Measurements from ENCODE around the gene CXCR3. TPM values are rescaled to one million over a fixed set of nuclear protein-coding genes. Genes with fewer than 3 reads are reported as not detected.
"Not testable (repeated sequence)": the region's sequence is repeated elsewhere in the genome, so short reads cannot be mapped to it uniquely, and the experiment has no call there.

CXCR3 gene
- not detected in 2 replicates for total RNA-seq (2014; rRNA removed; shearing (Covaris generic))
- polyA plus RNA-seq (2015; cell fraction: cytosol; rRNA removed): not detected in 2 replicates
- not detected in 2 replicates for polyA plus RNA-seq (2015; cell fraction: nucleus; rRNA removed)

DNA sequence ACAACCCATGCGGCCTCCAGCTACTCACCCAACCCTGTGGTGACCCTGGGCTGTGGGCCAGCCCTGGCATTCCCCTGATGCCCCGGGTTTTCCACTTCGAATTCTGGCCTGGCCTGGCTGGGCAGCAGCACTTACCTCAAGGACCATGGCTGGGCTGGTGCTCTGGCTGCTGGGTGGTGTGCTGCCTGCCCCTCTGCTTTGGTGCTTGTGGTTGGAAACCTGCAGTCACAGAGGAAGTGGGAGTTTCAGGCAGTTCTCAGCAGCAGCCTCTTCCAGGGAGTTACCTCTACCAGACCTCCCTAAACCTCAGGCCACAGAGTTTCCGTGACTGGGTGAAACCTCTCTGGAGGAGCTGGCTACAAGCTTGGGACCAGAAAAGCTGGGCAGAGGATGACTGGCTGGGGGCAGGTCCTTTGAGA is at the start of gene CXCR3:
Gene CXCR3 (minus strand): TSS at position 209 of the 419 bp plus-strand sequence. CDS start 62 bp downstream, at position 147.
- in situ Hi-C loops (cut with HindIII; ENCODE audit: low pct_unique_long_range_greater_than_20kb, low sequenced_read_pairs): no loop called here
- DNase-seq (ENCODE audit: low read depth, low spot score): no peak

DNA sequence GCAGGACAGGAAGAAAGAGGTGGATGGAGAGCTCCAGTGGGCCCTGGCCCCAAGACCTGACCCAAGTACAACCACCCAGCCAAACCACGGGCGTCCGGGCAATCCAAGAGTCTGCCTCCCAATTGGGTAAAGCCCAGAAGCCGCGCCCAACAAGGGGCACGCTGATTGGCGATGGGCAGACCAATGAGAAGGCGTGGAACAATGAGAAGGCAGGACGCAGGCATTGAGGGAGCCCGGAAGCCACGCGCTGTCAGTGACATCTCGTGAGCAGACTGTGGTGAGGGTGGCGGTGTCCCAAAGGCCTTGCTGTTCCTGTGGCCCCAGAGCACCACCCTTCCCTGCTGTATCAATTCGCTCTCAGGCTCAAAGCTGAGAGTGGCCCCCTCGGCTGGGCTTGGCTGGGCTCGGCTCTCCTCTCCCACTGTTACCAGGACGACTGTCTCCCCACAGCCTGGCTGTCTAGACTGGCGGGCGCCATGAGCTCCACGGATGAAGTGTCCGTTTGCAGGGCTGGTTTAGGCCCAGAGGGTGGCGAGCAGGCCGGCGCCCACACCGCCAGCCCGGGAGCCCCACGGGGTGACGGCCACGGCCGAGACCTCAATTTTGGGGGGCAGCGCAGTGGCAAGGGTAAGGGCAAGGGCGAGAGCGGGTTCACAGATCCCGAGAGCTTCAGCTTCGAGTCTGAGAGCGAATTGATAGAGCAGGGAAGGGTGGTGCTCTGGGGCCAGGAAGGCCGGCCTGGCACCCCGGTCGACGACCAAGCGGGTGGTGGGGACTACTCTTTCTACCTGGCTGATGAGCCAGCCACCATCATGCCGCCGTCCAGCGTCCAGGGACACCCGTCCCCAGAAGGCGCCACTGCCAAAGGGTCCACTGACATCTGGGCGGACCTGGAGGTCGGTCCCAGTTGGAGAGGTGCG is 49.3 kb upstream of the CXCR3 start, which contains the start of gene LOC101059915:
Gene LOC101059915 (plus strand): TSS at position 219 of the 920 bp plus-strand sequence.
- no peak for DNase-seq (ENCODE audit: low read depth, low spot score)
- in situ Hi-C loops (cut with HindIII; ENCODE audit: low pct_unique_long_range_greater_than_20kb, low sequenced_read_pairs): no loop called here

DNA sequence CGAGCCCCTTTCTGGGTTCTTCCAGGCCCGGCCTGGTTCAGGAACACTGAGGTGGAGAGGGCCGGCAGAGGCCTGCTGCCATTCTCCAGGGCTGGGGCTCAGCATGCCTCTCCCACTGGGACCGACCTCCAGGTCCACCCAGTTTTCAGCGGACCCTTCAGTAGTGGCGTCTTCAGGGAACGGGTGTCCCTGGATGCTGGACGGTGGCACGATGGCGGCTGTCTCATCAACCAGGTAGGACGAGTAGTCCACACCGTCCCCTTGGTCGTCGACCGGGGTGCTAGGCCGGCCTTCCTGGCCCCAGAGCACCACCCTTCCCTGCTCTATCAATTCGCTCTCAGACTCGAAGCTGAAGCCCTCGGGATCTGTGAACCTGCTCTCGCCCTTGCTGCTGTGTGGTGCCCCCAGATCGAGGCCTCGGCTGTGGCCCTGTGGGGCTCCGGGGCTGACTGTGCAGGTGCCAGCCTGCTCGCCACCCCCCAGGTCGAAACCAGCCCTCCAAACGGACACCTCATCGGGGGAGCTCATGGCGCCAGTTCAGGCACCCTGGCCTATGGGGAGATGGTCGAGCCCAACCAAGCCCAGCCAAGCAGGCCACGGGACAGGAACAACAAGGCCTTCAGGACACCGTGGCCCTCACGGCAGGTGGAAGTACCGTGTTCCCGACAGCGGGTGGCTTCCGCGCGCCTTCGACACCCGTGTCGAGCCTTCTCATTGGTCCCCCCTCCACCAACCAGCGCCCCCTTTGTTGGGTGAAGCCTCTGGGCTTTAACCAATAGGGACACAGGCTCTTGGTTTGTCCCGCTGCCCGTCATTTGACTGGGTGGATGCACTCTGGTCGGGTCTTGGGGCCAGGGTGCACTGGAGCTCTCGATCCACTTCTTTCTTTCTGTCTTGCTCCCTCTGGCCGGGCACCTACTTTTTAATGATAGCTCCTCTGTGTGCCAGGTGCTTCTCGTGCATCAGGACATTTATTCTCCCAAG is 48.2 kb upstream of the CXCR3 start:
- in situ Hi-C loops (cut with HindIII; ENCODE audit: low pct_unique_long_range_greater_than_20kb, low sequenced_read_pairs): no loop called here

DNA sequence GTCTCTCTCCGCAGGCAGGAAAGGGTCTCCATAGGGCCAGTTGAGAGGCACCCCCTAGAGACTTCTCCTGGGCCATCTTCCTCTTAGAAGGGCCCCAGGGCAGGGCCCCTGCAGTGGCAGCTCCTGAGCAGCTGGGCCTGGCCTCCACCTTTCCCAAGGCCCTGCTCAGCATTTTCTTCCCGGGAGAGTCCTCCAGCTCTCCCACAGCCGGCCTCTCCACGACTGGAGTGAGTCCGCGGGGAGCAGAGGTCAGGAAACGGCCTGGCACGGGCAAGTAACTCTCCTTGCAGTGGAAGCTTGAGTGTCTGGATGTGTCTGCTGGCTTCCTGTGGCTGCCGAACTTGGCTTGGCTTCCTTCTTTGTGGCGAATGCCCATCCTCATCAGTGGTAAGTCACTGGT is 47.4 kb upstream of the CXCR3 start:
- in situ Hi-C loops (cut with HindIII; ENCODE audit: low pct_unique_long_range_greater_than_20kb, low sequenced_read_pairs): no loop called here
- DNase-seq (ENCODE audit: low read depth, low spot score): no peak

More for the DNA sequence above, 48.2 kb upstream of the CXCR3 start:
- DNase-seq (ENCODE audit: low read depth, low spot score): no peak

DNA sequence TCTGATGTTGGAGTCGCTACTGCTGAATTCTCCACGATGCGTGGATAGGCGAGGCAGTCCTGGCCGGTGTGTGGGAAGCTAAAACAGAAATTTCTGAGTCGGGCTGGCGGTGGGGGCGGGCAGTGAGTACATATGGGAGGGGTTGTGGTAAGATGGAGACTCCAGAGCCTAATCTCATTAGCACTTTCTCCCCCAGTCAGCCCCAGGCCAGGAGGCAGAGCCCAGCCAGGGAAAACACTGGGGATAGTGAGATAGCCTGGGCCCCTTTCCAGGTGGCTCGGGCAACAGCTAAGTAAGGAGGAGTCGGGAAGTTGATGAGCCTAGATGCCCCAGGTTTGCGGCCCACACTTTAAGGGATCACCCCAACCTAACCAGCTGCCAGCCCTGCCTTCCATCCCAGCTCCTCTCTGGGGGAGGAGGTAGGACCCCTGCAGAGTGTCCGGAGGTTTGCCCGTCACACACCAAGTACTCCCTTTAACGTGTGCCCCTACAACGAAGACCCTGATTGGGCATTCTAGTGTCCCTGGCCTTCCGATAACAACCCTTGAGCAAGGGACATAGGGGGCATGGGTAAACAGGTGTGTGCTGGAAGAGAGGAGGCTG is 46.7 kb upstream of the CXCR3 start:
- in situ Hi-C loops (cut with HindIII; ENCODE audit: low pct_unique_long_range_greater_than_20kb, low sequenced_read_pairs): no loop called here

DNA sequence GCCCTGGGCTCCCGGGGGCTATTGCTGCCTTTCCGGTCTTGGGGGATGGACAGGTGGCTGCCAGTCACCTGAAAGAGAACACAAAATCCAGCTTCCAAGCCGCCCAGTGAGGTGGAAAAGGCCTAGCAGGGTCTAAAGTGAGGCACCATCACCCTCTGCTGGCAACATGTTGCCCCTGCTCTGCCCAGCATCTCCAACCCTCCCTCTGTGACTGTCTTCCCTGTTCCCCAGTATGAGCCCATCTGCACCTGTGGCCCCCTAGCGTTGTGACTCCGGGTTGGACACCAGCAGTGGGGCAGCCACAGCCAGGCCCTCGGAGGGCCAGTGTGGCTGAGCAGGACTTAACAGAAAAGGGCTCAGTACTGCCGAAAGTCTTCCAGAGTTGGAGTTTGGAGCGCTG is 45.9 kb upstream of the CXCR3 start:
- peak; percentile 61 for DNase-seq (ENCODE audit: low read depth, low spot score)
- in situ Hi-C loops (cut with HindIII; ENCODE audit: low pct_unique_long_range_greater_than_20kb, low sequenced_read_pairs): not testable (repeated sequence)

More for the DNA sequence above, 46.7 kb upstream of the CXCR3 start:
- no peak for DNase-seq (ENCODE audit: low read depth, low spot score)

DNA sequence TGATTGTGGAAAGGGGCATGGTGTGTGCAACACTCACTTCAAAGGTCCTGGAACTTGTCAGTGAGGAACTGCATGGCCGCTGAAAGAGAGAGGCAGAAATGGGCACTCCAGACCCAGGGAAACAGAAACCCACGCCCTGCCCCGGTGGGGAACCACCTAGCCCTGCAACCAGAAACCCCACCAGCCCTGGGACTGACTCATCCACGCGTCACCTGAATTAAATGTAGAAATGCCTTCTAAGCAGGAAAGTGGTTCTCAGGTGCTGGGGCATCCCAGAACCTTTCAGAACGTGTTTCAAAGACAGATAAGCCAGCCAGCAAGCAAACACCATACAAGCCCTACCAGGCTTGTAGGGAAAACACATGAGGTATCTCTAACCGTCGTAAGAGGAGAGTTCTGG is 44.9 kb upstream of the CXCR3 start:
- in situ Hi-C loops (cut with HindIII; ENCODE audit: low pct_unique_long_range_greater_than_20kb, low sequenced_read_pairs); DNase-seq (ENCODE audit: low read depth, low spot score): not testable (repeated sequence)

DNA sequence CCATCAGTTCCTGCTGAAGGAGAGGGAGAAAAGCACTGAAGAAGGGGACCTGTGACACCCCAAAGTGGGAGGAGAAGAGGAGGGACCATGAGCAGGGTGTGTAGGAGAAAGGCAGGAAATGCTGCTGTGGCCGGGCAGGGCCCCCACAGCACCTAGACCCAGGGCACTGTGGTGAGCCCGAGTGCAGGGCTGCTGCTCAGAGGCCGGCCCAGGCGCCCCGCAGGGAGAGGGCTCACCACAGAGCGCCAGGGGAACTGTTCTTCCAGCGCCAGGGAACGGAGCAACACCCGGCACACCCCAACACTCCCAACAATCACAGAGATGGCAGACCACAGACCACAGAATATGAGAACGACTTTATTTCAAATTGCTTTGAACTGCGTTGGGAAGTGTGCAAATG is 44.3 kb upstream of the CXCR3 start:
- in situ Hi-C loops (cut with HindIII; ENCODE audit: low pct_unique_long_range_greater_than_20kb, low sequenced_read_pairs): not testable (repeated sequence)

DNA sequence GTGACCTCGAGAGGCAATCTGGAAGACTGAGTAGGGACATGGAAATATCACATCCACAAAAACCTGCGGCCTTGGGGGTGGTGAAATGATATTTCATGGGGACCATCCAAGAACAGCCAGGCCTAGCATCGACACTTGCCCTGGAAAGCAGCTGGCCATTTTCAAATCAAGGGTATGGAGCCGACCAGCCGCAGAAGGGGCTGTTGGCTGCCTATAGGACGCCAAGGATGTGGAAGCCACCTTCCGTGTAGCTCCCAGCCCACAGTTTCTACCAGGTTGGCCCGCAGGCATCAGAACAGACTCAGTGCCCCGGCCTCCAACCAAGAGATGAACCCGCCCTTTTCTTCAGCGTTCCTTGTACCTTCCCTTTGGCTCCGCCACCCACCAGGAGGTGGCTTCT is 43.6 kb upstream of the CXCR3 start:
- in situ Hi-C loops (cut with HindIII; ENCODE audit: low pct_unique_long_range_greater_than_20kb, low sequenced_read_pairs): no loop called here
- no peak for DNase-seq (ENCODE audit: low read depth, low spot score)

More for the DNA sequence above, 44.3 kb upstream of the CXCR3 start:
- DNase-seq (ENCODE audit: low read depth, low spot score): not testable (repeated sequence)

DNA sequence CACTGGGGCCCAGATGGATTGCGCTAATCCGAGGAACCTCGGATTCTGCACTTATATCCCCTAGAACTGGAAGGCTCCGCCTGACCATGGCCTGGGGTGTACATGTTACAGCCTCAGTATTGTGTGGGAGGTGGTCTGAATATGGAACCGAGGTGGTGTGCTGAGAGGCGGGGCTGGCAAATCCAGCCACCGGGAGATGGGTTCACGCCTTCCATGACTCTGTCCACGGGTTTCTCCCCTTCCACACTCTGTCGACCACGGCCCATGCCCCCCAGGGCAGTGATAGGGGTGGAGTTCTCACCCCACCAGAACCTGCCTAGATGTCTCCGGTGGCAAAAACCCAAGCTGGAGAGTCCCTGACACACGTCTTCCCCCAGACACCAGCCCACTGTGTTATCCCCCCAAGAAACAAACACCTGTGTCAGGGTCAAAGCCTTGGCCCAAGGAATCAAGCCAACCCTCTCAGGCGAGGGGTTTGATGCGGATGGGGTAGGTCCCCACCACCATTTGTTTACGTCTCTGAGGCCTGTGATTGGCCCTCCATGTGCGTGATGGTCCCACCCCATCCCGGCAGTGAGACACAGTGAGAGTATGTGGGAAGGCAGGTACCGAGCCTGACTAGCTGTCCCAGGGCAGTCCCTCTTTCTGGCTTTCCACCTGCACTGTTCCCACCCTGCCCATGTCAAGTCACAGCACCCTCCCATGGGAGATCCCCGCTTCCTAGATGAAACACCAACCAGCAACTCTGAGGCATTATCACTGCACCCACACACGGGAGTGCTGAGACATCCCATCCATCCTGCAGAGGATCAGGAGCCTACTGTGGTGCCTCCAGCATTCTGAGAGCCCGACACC is 42.5 kb upstream of the CXCR3 start:
- in situ Hi-C loops (cut with HindIII; ENCODE audit: low pct_unique_long_range_greater_than_20kb, low sequenced_read_pairs): no loop called here
- DNase-seq (ENCODE audit: low read depth, low spot score): no peak

DNA sequence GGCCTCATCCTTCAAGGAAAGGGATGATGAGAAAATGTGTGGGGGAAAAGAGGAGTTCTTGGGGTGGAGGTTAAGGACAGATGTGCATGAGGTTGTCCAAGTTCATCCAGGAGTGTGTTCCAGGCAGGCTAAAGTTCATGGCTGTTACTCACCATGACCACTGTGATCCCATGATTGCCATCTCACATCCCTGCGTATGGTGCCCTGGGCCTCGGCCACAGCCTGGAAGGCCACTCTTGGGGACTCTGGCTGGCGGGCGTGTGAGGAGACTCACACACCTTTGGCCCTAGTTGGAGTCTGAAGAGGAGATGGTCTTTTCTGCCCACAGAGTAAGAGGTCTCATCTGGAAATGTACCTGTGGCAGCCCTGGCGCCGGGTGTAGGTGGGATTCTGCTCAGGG is 41.6 kb upstream of the CXCR3 start:
- in situ Hi-C loops (cut with HindIII; ENCODE audit: low pct_unique_long_range_greater_than_20kb, low sequenced_read_pairs): no loop called here
- DNase-seq (ENCODE audit: low read depth, low spot score): no peak

DNA sequence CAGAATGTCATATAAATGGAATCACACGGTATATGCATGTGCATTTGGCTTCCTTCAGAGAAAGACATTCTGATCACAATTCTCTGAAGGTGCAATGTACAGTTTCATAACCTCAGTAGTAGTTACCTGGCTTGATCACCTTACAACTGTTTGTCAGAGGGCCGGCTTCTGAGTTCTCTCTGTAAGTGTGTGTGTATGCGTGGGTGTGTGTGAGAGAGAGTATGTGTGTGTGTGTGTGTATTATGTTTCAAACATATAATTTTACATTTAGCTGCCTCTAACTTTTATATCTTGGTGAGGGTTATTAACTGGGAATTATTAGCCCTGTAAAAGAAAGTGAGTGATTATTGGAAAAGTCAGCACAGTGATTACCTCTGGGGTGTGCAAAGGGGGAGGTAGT is 41.0 kb upstream of the CXCR3 start:
- DNase-seq (ENCODE audit: low read depth, low spot score): no peak
- in situ Hi-C loops (cut with HindIII; ENCODE audit: low pct_unique_long_range_greater_than_20kb, low sequenced_read_pairs): no loop called here

DNA sequence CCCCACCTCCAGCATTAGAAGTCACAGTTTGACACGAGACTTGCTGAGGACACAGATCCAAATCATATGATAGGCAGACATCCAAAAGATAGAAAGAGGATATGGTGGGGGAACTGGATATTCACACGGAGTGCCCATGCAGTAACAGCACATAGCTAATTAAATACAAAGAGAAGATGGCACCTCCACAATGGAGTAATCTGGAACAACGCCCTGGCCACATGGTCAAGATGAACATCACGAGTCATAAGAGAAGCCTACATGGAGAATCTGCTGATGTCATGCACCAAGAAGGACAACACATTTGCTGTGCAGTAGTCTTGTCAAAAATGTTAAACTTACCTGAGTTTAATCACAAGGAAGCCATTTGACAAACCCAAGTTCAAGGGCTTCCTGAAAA is 39.0 kb upstream of the CXCR3 start:
- DNase-seq (ENCODE audit: low read depth, low spot score): no peak
- in situ Hi-C loops (cut with HindIII; ENCODE audit: low pct_unique_long_range_greater_than_20kb, low sequenced_read_pairs): no loop called here

DNA sequence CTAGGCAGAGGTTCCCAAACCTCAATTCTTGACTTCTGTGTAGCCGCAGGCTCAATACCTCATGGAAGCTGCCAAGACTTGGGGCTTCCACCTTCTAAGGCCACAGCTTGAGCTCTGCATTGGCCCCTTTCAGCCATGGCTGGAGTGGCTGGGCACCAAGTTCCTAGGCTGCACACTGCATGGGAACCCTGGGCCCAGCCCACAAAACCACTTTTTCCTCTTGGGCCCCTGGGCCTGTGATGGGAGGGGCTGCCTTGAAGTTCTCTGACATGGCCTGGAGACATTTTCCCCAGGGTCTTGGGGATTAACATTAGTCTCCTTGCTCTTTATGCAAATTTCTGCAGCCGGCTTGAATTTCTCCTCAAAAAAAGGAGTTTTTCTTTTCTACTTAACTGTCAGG is 35.0 kb upstream of the CXCR3 start:
- DNase-seq (ENCODE audit: low read depth, low spot score): no peak
- in situ Hi-C loops (cut with HindIII; ENCODE audit: low pct_unique_long_range_greater_than_20kb, low sequenced_read_pairs): no loop called here

DNA sequence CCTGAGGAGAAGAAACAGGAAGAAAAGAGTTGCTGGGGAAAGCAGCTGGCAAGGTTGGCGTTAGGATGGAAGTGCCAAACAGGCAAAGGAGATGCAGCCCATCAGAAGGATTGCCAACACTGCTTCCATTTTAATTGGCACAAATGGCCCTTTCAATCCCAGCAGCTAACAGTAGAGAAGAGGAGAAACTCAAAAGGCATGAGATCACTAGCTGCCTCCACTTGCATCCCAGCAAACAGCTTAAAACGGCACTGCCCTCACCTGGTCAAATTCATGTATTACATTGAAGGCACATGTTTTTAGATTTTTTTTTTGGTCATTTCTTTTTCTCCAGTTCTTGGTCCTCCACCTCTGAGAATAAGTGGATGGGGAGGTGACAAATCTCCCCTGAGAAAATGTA is 34.1 kb upstream of the CXCR3 start:
- in situ Hi-C loops (cut with HindIII; ENCODE audit: low pct_unique_long_range_greater_than_20kb, low sequenced_read_pairs): no loop called here
- peak; percentile 67 for DNase-seq (ENCODE audit: low read depth, low spot score)

DNA sequence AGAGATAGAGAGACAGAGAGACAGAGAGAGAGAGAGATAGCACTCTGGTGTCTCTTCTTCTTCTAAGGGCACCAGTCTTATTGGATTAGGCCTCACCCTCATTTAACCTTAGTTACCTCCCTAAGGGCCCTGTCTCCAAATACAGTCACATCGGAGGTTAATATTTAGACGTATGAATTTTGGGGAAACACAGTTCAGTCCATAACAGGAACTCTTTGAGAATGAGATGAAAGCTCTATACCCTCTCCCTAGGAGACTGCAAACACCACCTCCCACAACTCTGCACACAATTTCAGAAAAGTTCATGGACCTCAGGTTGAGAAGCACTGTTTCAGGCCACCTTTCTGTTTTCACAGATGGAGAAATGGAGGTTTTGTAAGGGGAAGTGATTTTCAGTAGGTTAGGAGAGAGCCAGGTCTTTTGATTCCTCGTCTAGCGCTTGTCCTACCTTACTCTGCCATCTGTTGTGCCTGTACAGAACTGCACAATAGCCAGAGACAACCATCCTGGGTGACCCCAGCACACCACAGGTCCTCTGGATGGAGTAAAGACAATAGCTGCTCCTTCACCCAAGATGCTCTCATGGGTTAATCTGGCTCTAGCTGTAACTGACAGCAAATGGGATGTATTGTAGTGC is 32.1 kb upstream of the CXCR3 start:
- no peak for DNase-seq (ENCODE audit: low read depth, low spot score)
- in situ Hi-C loops (cut with HindIII; ENCODE audit: low pct_unique_long_range_greater_than_20kb, low sequenced_read_pairs): no loop called here
